ENCODE data around the gene LDLRAD3. TPM values are rescaled to one million over a fixed set of nuclear protein-coding genes. Genes with fewer than 3 reads are reported as not detected.

LDLRAD3 gene
- total and polyA plus RNA-seq, 10 donors = 1.5 to 9.6 (median 8.1) TPM

DNA sequence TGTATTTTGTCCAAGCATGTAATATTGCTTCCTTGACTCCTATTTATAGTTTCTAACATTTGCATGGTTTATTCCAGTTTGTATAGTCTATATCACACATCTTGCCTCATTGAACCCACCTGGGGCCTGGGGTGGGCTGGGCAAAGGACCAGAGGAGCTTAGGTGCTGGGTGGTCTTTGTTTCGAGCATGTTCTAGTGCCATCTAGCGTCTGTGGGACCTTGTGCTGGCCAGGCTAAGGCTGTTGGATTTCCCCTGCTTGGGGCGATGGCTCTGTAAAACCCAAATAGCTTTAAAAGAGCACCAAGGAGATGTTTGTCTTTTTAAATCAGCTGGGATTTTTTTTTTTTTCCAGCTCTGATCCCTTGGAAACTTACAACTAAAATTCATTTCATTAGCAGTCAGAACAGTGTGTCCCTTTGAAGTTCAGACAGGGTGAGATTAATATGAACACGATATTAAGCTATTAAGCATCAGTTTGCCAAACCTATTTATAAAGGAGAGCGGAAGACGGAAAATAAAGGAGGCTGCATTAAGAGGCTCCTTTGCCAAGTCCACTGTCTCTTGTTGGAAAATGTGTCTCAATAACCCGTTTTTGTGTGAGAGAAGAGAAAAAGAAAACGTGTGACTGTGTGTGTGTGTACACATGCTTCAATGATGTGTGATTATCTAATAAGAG, 188.0 kb downstream of the LDLRAD3 start:
- DNase-seq = no peak
- H3K27ac ChIP-seq = peak overlapping the region in 5 of 8 donors; percentile 13 to 25 (median 22)
- H3K27me3 ChIP-seq (replicated peaks in 1 of 7) = peaks cover 0 to 32% (median 0%) of the 10 kb centered on the region in 7 donors
- H3K9me3 ChIP-seq = no peaks in the 10 kb centered on the region
- intact Hi-C loops (cut with DNase I; ENCODE audit: low total_unique reads) = loop anchor here (10.0 kb wide), 1 partner anchor 307 kb away; no protein-coding TSS in a partner anchor
- no peaks in the 10 kb centered on the region for H3K36me3 ChIP-seq
- no peak overlapping the region for H3K4me3 ChIP-seq
- H3K4me1 ChIP-seq = peaks cover 0 to 3% (median 0%) of the 10 kb centered on the region in 6 donors
- 46 to 62% (median 50%) methylated on average over 8 of the region's 8 CpGs for WGBS, 5 donors
- TF ChIP-seq POLR2AphosphoS5 (IDR thresholded peaks at IDR 0.05) (no peak), POLR2A (IDR thresholded peaks at IDR 0.05) (no peak)
- TF ChIP-seq, protein P1, sequence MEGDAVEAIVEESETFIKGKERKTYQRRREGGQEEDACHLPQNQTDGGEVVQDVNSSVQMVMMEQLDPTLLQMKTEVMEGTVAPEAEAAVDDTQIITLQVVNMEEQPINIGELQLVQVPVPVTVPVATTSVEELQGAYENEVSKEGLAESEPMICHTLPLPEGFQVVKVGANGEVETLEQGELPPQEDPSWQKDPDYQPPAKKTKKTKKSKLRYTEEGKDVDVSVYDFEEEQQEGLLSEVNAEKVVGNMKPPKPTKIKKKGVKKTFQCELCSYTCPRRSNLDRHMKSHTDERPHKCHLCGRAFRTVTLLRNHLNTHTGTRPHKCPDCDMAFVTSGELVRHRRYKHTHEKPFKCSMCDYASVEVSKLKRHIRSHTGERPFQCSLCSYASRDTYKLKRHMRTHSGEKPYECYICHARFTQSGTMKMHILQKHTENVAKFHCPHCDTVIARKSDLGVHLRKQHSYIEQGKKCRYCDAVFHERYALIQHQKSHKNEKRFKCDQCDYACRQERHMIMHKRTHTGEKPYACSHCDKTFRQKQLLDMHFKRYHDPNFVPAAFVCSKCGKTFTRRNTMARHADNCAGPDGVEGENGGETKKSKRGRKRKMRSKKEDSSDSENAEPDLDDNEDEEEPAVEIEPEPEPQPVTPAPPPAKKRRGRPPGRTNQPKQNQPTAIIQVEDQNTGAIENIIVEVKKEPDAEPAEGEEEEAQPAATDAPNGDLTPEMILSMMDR (IDR thresholded peaks at IDR 0.05 in 8 of 11, conservative IDR thresholded peaks at IDR 0.05 in 3 of 11) = peak in 9 of 11 experiments; percentile 12 to 70 (median 52)

DNA sequence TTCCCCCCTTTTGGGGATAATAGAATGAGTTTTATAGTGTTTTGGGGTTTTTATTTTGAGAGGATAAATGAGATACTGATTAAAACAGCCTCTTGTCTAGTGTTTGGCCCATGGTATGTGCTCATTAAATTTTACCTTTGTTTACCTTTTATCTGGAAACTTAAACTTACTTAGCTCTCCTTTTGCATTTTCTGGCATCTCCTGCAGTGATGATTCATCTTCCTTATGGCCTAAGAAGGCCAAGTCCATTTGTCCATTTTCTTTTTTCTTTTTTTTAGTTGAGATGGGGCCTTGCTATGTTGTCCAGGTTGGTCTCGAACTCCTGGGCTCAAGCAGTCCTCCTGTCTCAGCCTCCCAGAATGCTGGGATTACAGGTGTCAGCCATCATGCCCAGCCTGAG, 189.1 kb downstream of the LDLRAD3 start:
- no peak for DNase-seq
- no peak overlapping the region for H3K4me3 ChIP-seq
- WGBS, 5 donors = 71 to 95% (median 83%) methylated on average over 1 of the region's 1 CpG
- H3K4me1 ChIP-seq = peaks cover 0 to 3% (median 0%) of the 10 kb centered on the region in 6 donors
- H3K9me3 ChIP-seq = no peaks in the 10 kb centered on the region
- H3K36me3 ChIP-seq = no peaks in the 10 kb centered on the region
- TF ChIP-seq, protein P1 (IDR thresholded peaks at IDR 0.05 in 8 of 11, conservative IDR thresholded peaks at IDR 0.05 in 3 of 11) = no peak
- TF ChIP-seq POLR2A (IDR thresholded peaks at IDR 0.05) = no peak
- no peak for TF ChIP-seq POLR2AphosphoS5 (IDR thresholded peaks at IDR 0.05)
- intact Hi-C loops (cut with DNase I; ENCODE audit: low total_unique reads) = loop anchor here (10.0 kb wide), 1 partner anchor 308 kb away; no protein-coding TSS in a partner anchor
- peaks cover 0 to 32% (median 0%) of the 10 kb centered on the region in 7 donors for H3K27me3 ChIP-seq (replicated peaks in 1 of 7)
- peak overlapping the region in 1 of 8 donors; percentile 13 for H3K27ac ChIP-seq

DNA sequence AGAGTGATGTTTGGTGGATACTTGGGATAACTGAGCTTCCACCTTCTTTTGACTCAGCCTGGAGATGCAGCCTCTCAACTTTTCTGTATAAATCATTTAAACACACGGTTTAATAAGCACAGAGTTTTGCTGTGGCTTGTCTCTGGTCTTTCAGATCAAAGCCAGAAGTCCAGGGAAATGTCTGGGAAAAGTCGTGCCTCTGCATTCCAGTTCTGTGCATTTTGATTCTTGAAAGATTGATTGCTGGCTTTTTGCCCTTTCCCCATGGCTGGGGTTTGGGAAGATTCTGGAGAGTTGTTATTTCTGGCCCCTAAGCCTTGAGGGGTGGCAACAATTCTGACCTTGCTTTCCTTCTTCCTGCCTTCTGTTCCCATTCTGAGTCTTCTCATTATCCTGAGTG, 191.2 kb downstream of the LDLRAD3 start:
- intact Hi-C loops (cut with DNase I; ENCODE audit: low total_unique reads) = loop anchor here (10.0 kb wide), 1 partner anchor 310 kb away; no protein-coding TSS in a partner anchor
- WGBS, 5 donors = 41 to 70% (median 53%) methylated on average over 2 of the region's 2 CpGs

More for the DNA sequence above, 191.2 kb downstream of the LDLRAD3 start:
- Histone ChIP-seq H3K4me3 (no peak overlapping the region), H3K27ac (peak overlapping the region in 1 of 8 donors; percentile 3), H3K27me3 (replicated peaks in 1 of 7) (peaks cover 0 to 17% (median 0%) of the 10 kb centered on the region in 7 donors), H3K9me3 (no peaks in the 10 kb centered on the region), H3K36me3 (no peaks in the 10 kb centered on the region), H3K4me1 (peaks cover 0 to 3% (median 0%) of the 10 kb centered on the region in 6 donors)
- DNase-seq = no peak
- TF ChIP-seq, protein P1 (IDR thresholded peaks at IDR 0.05 in 8 of 11, conservative IDR thresholded peaks at IDR 0.05 in 3 of 11) = no peak
- TF ChIP-seq POLR2AphosphoS5 (IDR thresholded peaks at IDR 0.05) (no peak), POLR2A (IDR thresholded peaks at IDR 0.05) (no peak)

Data from spleen (tissue), 11 donors.